ENCODE measurements around the gene HOXA1.
"Not testable (repeated sequence)": the region's sequence is repeated elsewhere in the genome, so short reads cannot be mapped to it uniquely, and the experiment has no call there.

The HOXA1 gene

GRCh38 chr7:27045066-27045465 lies 50.7 kb downstream of the HOXA1 start:
- not testable (repeated sequence) for DNase-seq
